Activated naive CD8-positive, alpha-beta T cell treated with anti-CD3 and anti-CD28 coated beads for 36 hours (primary cell): ENCODE results near the gene ATP13A2. TPM values are rescaled to one million over a fixed set of nuclear protein-coding genes. Genes with fewer than 3 reads are reported as not detected.

Experiments used
- DNase-seq: peaks from one replicate; pipeline ENCODE4 v3.0.0; 2021
- H3K27ac Mint-ChIP-seq: one replicate; pipeline ENCODE4 v1.8.0; 2022; ENCODE audit warnings: mild to moderate bottlenecking, moderate library complexity, mixed read lengths
- H3K27me3 Mint-ChIP-seq: one replicate; pipeline ENCODE4 v1.8.0; 2022; ENCODE audit warnings: mild to moderate bottlenecking, mixed read lengths
- H3K36me3 Mint-ChIP-seq: one replicate; pipeline ENCODE4 v1.8.0; 2021; ENCODE audit warnings: mild to moderate bottlenecking, mixed read lengths
- H3K4me1 Mint-ChIP-seq: one replicate; pipeline ENCODE4 v1.8.0; 2021; ENCODE audit warnings: mixed read lengths
- H3K4me3 Mint-ChIP-seq: one replicate; pipeline ENCODE4 v1.8.0; 2022; ENCODE audit warnings: mild to moderate bottlenecking, moderate library complexity, mixed read lengths
- H3K9me3 Mint-ChIP-seq: one replicate; pipeline ENCODE4 v1.8.0; 2022; ENCODE audit warnings: mixed read lengths
- total RNA-seq, 2 experiments: library from RNA; stranded (reverse); gene quantifications; one replicate each; pipeline ENCODE4 v1.2.3, GENCODE V29; 2021

ATP13A2 gene
- total RNA-seq, 2 experiments from 2014 or later = 24.3 to 26.8 TPM

DNA sequence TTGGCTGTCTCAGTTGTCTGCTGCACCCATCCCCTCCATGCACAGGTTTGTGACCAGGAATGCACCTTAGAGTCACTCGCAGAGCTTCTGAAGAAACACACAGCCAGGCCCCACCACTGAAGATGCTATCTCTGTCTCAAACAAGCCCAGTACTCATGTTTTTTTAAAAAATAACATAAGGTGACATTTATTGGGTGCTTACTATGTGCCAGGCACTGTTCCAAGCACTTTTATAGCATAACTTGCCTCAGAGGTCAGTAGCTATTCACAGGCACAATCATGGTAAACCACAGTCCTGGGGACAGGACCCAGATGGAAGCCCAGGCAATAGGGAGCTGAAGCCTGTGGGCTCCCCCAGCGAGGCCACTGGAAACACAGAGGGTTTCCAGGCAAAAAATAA is 8.8 kb upstream of the ATP13A2 start:
- Mint-ChIP-seq H3K27me3 (no peaks in the 10 kb centered on the region), H3K27ac (peak overlapping the region; percentile 42), H3K36me3 (peaks cover 9% of the 10 kb centered on the region), H3K9me3 (no peaks in the 10 kb centered on the region), H3K4me3 (no peak overlapping the region), H3K4me1 (peaks cover 8% of the 10 kb centered on the region)
- DNase-seq = no peak

DNA sequence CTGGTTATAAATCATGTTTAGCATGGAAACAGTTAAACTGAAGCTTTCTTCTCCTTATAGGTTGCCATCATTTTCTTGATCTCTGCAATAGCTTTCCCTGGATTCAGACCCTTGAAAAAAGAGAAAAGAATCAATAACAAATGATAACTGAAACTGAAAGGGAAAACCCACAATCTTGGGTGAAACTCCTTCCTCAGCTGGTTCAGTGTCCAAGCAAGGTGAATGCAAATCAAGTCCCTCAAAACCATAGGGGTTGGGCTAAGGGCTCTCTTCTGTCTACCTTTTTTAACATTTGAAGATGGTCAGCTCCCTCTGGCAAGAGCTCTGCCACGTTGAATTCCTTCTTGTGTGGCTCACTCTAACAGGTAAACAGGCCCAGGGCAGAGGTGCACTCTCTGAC is 7.1 kb upstream of the ATP13A2 start:
- H3K4me3 Mint-ChIP-seq = no peak overlapping the region
- H3K27me3 Mint-ChIP-seq = no peaks in the 10 kb centered on the region
- H3K27ac Mint-ChIP-seq = peak overlapping the region; percentile 73
- no peaks in the 10 kb centered on the region for H3K9me3 Mint-ChIP-seq
- peaks cover 9% of the 10 kb centered on the region for H3K36me3 Mint-ChIP-seq
- DNase-seq = no peak
- H3K4me1 Mint-ChIP-seq = peaks cover 8% of the 10 kb centered on the region

DNA sequence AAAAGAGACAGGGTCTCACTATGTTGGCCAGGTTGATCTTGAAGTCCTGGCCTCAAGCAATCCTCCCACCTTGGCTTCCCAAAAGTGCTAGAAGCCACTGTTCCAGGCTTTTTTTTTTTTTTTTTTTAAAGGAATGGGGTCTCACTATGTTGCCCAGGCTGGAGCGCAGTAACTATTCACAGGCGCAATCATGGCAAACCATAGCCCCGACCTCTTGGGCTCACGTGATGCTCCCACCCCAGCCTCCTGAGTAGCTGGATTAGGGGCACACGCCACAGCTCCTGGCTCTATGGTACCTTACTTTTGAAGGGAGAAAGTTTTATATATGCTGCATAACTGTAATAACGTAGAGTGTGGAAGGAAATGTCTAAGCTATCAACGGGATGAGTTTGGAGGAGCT is 5.7 kb upstream of the ATP13A2 start:
- no peak overlapping the region for H3K4me3 Mint-ChIP-seq
- peaks cover 8% of the 10 kb centered on the region for H3K4me1 Mint-ChIP-seq
- DNase-seq = no peak
- no peaks in the 10 kb centered on the region for H3K27me3 Mint-ChIP-seq
- no peak overlapping the region for H3K27ac Mint-ChIP-seq
- peaks cover 9% of the 10 kb centered on the region for H3K36me3 Mint-ChIP-seq
- no peaks in the 10 kb centered on the region for H3K9me3 Mint-ChIP-seq

DNA sequence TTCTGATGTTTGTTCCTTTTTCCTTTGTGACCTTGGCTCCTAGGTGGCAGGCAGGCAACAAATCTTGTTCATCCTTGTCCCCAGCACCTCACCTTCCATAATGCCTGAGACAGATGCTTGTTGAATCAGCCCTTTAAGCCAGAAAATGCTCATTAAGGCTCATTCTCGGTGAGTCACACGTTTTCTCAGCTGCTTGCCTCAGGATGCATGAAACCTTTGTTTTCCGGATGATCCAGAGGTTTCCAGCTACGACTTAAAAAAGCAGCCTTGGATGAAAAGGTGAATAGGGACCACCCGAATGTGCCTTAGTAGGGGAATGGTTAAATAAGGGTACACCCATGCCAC is 4.6 kb upstream of the ATP13A2 start:
- Mint-ChIP-seq H3K9me3 (no peaks in the 10 kb centered on the region), H3K36me3 (peaks cover 9% of the 10 kb centered on the region), H3K4me1 (peaks cover 12% of the 10 kb centered on the region), H3K27me3 (no peaks in the 10 kb centered on the region), H3K27ac (no peak overlapping the region), H3K4me3 (no peak overlapping the region)
- DNase-seq = no peak

- H3K9me3 Mint-ChIP-seq = no peaks in the 10 kb centered on the region
- no peak overlapping the region for H3K27ac Mint-ChIP-seq
- H3K36me3 Mint-ChIP-seq = peaks cover 9% of the 10 kb centered on the region
- DNase-seq = no peak
- no peaks in the 10 kb centered on the region for H3K27me3 Mint-ChIP-seq
- peaks cover 23% of the 10 kb centered on the region for H3K4me1 Mint-ChIP-seq
- H3K4me3 Mint-ChIP-seq = no peak overlapping the region
Observed at GRCh38 chr1:17014671-17015567, 3.2 kb upstream of the ATP13A2 start.

- H3K9me3 Mint-ChIP-seq = no peaks in the 10 kb centered on the region
- no peak overlapping the region for H3K27ac Mint-ChIP-seq
- H3K36me3 Mint-ChIP-seq = no peaks in the 10 kb centered on the region
- H3K4me3 Mint-ChIP-seq = no peak overlapping the region
- no peak for DNase-seq
- H3K4me1 Mint-ChIP-seq = peaks cover 15% of the 10 kb centered on the region
- H3K27me3 Mint-ChIP-seq = no peaks in the 10 kb centered on the region
Observed at GRCh38 chr1:17013491-17014320, 2.0 kb upstream of the ATP13A2 start.

DNA sequence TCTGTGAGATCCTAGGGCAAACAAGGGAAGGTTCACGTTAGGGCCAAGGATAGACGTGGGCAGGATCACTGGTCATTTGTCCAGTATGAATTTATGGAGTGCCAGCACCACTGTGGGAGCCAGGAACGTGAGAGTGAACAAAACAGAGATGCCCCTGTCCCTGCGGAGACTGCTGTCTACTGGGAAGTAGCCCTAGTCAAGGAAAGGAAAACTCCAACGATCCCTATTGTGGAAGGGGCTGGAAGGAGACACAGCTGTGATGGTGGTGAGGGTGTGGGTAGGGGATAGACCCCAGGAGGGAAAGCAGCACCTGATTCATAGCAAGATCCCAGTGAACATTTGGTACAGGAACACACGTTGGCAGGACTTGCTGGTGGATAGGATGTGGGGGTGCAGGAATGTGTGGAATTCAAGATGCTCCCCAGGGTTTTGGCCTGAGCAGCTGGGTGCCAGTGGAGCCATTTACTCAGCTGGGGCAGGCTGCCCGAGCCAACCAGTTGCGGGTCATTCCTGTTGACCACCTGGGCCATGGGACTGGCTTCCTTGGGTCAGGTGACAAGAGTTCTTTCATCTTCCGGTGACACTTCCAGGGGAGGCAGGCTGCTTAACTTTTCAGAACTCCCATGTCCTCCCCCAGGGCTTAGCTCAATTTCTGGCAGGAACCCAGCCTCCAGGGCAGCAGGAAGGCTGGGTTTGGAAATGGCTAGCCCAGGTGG is 1.2 kb upstream of the ATP13A2 start:
- no peaks in the 10 kb centered on the region for H3K9me3 Mint-ChIP-seq
- H3K4me3 Mint-ChIP-seq = no peak overlapping the region
- H3K4me1 Mint-ChIP-seq = peaks cover 15% of the 10 kb centered on the region
- H3K27ac Mint-ChIP-seq = no peak overlapping the region
- DNase-seq = no peak
- no peaks in the 10 kb centered on the region for H3K27me3 Mint-ChIP-seq
- no peaks in the 10 kb centered on the region for H3K36me3 Mint-ChIP-seq

GRCh38 chr1:17011092-17011438 is 663 bp downstream of the ATP13A2 start:
- H3K36me3 Mint-ChIP-seq = no peaks in the 10 kb centered on the region
- no peak for DNase-seq
- H3K4me1 Mint-ChIP-seq = peaks cover 15% of the 10 kb centered on the region
- H3K9me3 Mint-ChIP-seq = no peaks in the 10 kb centered on the region
- no peak overlapping the region for H3K27ac Mint-ChIP-seq
- peak overlapping the region; percentile 84 for H3K4me3 Mint-ChIP-seq
- no peaks in the 10 kb centered on the region for H3K27me3 Mint-ChIP-seq

DNA sequence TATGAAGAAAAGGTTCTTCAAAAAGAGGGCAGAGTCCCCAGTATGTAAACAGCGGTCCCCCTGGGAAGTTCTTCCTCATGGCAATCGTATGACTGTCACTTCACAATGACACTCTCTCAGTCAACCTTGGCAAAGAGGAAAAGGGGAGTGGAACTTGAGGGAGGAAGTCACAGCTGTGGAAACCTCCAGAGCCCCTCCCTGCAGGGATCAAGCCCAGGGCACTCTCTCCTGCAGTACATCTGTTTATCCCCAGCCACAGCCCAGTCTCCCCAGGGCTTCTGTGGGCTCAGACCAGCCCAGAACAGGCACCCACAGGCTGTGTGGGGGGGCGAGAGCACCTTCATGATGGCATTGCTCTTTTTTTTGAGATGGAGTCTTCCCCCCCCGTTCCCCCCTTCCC is 2.0 kb downstream of the ATP13A2 start:
- Mint-ChIP-seq H3K4me3 (no peak overlapping the region), H3K27ac (no peak overlapping the region), H3K9me3 (no peaks in the 10 kb centered on the region), H3K27me3 (no peaks in the 10 kb centered on the region), H3K36me3 (no peaks in the 10 kb centered on the region), H3K4me1 (peaks cover 15% of the 10 kb centered on the region)
- no peak for DNase-seq

DNA sequence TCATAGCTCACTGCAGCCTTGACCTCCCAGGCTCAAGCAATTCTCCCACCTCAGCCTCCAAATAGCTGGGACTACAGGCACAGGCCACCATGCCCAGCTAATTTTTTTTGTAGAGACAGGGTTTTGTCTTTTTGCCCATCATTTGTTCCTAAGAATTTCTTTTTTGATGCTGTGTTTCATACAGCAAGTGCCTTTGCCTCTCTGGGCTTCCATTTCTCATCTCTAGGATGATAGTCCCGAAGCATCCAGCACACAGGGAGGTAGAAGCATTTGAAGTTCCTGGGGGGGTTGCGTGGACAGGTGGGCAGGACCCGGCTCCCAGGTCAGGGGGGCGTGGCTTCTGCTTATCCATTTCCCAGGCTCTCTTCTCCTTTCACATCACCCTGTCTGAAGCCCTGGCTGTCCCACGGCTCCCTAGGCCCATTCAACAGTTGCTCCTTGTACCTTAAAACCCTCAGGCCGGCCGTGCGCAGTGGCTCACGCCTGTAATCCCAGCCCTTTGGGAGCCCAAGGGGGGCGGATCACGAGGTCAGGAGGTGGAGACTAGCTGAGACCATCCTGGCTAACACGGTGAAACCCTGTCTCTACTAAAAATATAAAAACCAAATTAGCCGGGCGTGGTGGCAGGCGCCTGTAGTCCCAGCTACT is 3.4 kb downstream of the ATP13A2 start:
- H3K4me3 Mint-ChIP-seq = no peak overlapping the region
- DNase-seq = no peak
- H3K36me3 Mint-ChIP-seq = no peaks in the 10 kb centered on the region
- H3K9me3 Mint-ChIP-seq = no peaks in the 10 kb centered on the region
- peaks cover 15% of the 10 kb centered on the region for H3K4me1 Mint-ChIP-seq
- no peaks in the 10 kb centered on the region for H3K27me3 Mint-ChIP-seq
- H3K27ac Mint-ChIP-seq = no peak overlapping the region

GRCh38 chr1:17007121-17007520 is 4.6 kb downstream of the ATP13A2 start:
- Mint-ChIP-seq H3K4me3 (no peak overlapping the region), H3K27ac (no peak overlapping the region), H3K4me1 (peaks cover 15% of the 10 kb centered on the region), H3K27me3 (no peaks in the 10 kb centered on the region), H3K9me3 (no peaks in the 10 kb centered on the region), H3K36me3 (no peaks in the 10 kb centered on the region)
- no peak for DNase-seq

DNA sequence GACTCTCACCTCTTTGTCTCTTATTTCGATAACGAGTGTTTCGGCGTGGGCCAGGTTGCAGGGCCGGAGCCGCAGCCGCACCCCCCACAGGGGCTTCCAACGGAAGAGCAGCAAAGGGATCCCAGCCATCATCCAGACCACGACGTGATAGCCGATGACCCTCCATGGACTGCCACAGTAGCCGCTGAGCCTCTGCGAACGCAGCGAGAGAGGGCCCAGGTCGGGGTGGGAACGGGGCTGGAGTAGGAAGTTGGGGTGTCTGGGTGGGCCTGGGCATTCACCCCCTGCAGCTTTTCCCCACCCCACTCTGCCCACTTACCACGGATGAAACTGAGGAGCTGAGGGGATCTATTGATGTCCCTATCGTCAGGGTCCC is 6.4 kb downstream of the ATP13A2 start:
- no peak for DNase-seq
- Mint-ChIP-seq H3K27ac (no peak overlapping the region), H3K36me3 (no peaks in the 10 kb centered on the region), H3K27me3 (no peaks in the 10 kb centered on the region), H3K4me3 (no peak overlapping the region), H3K9me3 (no peaks in the 10 kb centered on the region), H3K4me1 (peaks cover 4% of the 10 kb centered on the region)

DNA sequence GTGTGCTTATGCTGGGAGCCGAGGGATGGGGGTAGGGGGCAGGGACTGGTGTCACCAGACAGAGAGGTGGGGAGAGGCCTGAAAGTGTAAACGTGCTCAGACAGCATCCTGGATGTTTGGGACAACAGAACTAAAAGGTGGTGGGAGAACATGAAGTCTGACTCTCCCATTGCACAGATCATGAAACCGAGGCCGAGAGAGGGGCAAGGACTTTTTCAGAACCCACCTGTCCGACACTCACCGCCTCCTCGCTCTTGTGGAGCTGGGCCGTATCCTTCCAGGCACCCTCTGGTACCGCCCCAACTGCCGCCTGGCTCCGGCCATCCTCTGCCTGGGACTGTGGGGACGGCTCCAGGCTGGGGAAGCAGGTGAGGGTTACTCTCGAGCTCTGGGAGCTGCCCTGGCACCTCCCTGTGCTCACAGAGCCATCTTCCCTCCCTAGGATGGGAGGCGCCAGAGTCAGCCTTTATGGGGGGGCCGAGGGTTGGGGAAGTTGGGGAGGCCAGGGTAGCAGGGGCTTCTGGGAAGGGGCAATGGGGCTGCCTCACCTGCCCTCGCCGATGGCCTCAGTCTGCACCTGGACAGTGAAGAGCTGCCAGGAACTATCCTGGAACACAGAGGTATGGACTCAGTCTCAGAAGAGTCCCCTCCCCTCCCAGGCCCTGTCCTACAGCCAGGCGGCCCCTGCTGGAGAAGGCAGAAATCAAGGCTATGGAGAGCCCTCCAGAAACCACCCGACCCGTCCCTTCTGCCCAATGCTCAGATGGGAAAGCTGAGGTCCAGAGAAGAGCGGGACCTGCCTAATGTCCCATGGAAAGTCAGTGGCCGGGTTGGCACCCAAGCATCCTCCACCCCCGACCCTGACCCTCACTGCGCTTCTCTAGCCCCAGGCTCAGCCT is 7.0 kb downstream of the ATP13A2 start:
- H3K4me3 Mint-ChIP-seq = no peak overlapping the region
- no peak for DNase-seq
- H3K36me3 Mint-ChIP-seq = peaks cover under 1% of the 10 kb centered on the region
- no peaks in the 10 kb centered on the region for H3K27me3 Mint-ChIP-seq
- no peaks in the 10 kb centered on the region for H3K4me1 Mint-ChIP-seq
- no peaks in the 10 kb centered on the region for H3K9me3 Mint-ChIP-seq
- H3K27ac Mint-ChIP-seq = no peak overlapping the region

- no peak overlapping the region for H3K27ac Mint-ChIP-seq
- H3K4me1 Mint-ChIP-seq = no peaks in the 10 kb centered on the region
- H3K27me3 Mint-ChIP-seq = no peaks in the 10 kb centered on the region
- no peak overlapping the region for H3K4me3 Mint-ChIP-seq
- H3K36me3 Mint-ChIP-seq = peaks cover 3% of the 10 kb centered on the region
- H3K9me3 Mint-ChIP-seq = no peaks in the 10 kb centered on the region
- no peak for DNase-seq
Observed at GRCh38 chr1:17002524-17002902, 9.2 kb downstream of the ATP13A2 start.
